ENCODE measurements around the gene FJX1.

DNA sequence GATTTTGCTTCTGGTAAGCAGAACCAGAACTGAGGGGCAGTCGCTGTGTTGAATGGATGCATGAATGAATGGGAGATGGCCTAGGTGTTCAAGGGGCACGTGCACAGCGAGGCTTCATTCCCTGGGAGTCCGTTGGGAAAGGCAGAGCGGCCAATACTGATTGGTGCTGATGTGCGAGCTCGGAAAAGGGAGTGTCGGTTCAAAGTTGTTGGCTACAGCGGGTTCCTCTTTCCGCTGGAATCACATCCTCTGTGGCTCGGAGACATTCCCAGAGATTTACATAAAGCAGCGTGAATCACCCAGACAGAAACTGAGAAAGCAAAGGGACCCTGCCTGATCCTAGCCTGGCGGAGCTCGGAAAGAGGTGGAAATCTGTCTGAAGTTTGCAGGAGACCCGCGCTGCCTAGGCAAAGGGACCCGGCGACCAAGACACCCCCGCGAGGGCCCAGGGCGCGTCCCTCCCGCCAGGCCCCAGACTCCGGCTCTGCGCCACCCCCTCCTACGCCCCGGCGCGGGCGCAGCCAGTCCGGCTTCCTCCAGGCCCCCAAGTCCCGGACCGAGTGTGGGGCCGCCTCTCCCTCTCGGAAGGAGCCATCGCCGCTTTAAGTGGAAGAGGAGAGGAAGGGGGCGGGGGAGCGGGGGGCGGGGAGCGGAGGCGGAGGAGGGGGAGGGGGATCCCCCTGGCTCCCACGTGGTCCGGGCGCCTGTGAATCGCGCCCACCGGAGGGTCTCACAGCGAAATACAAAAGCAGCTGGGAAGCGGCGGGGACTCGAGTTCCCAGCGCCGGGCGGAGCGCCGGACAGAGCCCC lies at the start of gene FJX1:
- TF ChIP-seq, protein P1, sequence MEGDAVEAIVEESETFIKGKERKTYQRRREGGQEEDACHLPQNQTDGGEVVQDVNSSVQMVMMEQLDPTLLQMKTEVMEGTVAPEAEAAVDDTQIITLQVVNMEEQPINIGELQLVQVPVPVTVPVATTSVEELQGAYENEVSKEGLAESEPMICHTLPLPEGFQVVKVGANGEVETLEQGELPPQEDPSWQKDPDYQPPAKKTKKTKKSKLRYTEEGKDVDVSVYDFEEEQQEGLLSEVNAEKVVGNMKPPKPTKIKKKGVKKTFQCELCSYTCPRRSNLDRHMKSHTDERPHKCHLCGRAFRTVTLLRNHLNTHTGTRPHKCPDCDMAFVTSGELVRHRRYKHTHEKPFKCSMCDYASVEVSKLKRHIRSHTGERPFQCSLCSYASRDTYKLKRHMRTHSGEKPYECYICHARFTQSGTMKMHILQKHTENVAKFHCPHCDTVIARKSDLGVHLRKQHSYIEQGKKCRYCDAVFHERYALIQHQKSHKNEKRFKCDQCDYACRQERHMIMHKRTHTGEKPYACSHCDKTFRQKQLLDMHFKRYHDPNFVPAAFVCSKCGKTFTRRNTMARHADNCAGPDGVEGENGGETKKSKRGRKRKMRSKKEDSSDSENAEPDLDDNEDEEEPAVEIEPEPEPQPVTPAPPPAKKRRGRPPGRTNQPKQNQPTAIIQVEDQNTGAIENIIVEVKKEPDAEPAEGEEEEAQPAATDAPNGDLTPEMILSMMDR (IDR thresholded peaks at IDR 0.05; ENCODE audit: low read depth, low read length, missing input control) = no peak
- TF ChIP-seq JUND (IDR thresholded peaks at IDR 0.05) (no peak), RAD21 (IDR thresholded peaks at IDR 0.05) (no peak), HNF4A (conservative IDR thresholded peaks at IDR 0.05) (no peak), YY1 (IDR thresholded peaks at IDR 0.05) (no peak), RXRA (IDR thresholded peaks at IDR 0.05) (no peak), GABPA (IDR thresholded peaks at IDR 0.05 in 1 of 2, conservative IDR thresholded peaks at IDR 0.05 in 1 of 2) (no peak), TAF1 (conservative IDR thresholded peaks at IDR 0.05) (no peak), SP1 (IDR thresholded peaks at IDR 0.05) (no peak), EGR1 (IDR thresholded peaks at IDR 0.05; ENCODE audit: low read depth in 2 of 2) (no peak), FOXA1 (IDR thresholded peaks at IDR 0.05) (no peak)
- TF ChIP-seq, protein P2, sequence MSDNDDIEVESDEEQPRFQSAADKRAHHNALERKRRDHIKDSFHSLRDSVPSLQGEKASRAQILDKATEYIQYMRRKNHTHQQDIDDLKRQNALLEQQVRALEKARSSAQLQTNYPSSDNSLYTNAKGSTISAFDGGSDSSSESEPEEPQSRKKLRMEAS (IDR thresholded peaks at IDR 0.05) = peak; percentile 27
- TF ChIP-seq, protein P3, sequence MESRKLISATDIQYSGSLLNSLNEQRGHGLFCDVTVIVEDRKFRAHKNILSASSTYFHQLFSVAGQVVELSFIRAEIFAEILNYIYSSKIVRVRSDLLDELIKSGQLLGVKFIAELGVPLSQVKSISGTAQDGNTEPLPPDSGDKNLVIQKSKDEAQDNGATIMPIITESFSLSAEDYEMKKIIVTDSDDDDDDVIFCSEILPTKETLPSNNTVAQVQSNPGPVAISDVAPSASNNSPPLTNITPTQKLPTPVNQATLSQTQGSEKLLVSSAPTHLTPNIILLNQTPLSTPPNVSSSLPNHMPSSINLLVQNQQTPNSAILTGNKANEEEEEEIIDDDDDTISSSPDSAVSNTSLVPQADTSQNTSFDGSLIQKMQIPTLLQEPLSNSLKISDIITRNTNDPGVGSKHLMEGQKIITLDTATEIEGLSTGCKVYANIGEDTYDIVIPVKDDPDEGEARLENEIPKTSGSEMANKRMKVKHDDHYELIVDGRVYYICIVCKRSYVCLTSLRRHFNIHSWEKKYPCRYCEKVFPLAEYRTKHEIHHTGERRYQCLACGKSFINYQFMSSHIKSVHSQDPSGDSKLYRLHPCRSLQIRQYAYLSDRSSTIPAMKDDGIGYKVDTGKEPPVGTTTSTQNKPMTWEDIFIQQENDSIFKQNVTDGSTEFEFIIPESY (IDR thresholded peaks at IDR 0.05) = no peak
- TF ChIP-seq, protein P4, sequence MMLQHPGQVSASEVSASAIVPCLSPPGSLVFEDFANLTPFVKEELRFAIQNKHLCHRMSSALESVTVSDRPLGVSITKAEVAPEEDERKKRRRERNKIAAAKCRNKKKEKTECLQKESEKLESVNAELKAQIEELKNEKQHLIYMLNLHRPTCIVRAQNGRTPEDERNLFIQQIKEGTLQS (IDR thresholded peaks at IDR 0.05) = no peak

Measured in liver (tissue), 3 donors.